K562 (cell line): Measurements from ENCODE around the gene CTBS. TPM values are rescaled to one million over a fixed set of nuclear protein-coding genes. Genes with fewer than 3 reads are reported as not detected.

ENCODE experiments used
- CBFB ChIP-seq: sonication (generic); formaldehyde crosslinking; IDR thresholded peaks from 2 replicates; pipeline ENCODE4 v1.4.0; 2020; ENCODE audit warnings: mild to moderate bottlenecking, missing genetic modification reagents
- CREB5 ChIP-seq: fragments of 250-450 bp; sonication (Bioruptor Pico); IDR thresholded peaks from 2 replicates; pipeline ENCODE4 v1.5.0; 2020; ENCODE audit warnings: mild to moderate bottlenecking
- E2F3 ChIP-seq: fragments of 250-450 bp; sonication (Bioruptor Pico); IDR thresholded peaks from 2 replicates; pipeline ENCODE4 v1.4.0; 2020; ENCODE audit warnings: mild to moderate bottlenecking
- EGR1 ChIP-seq: fragments of 450-650 bp; conservative IDR thresholded peaks from 2 replicates; pipeline ENCODE4 v1.6.1; 2017; ENCODE audit warnings: mild to moderate bottlenecking
- ELF1 ChIP-seq: fragments of 200-800 bp; sonication (Bioruptor generic); IDR thresholded peaks from 2 replicates; pipeline ENCODE4 v1.6.1; 2016; ENCODE audit warnings: missing genetic modification characterization, missing compliant biosample characterization
- JUND ChIP-seq, 2 experiments: IDR thresholded peaks; 2 replicates in 1 of 2; 3 replicates in 1 of 2; pipeline ENCODE4 v1.6.1; 2011; ENCODE audit warnings: borderline replicate concordance in 2 of 2, low read depth in 2 of 2, low read length in 2 of 2, improper control_type of control experiment in 1 of 2, missing biosample characterization in 1 of 2, missing genetic modification characterization in 1 of 2, missing genetic modification reagents in 1 of 2
- KDM1A ChIP-seq, 2 experiments: fragments of 450-650 bp; IDR thresholded peaks; 2 replicates each; pipeline ENCODE4 v1.6.1; 2016; ENCODE audit warnings: mild to moderate bottlenecking in 2 of 2
- MEIS2 ChIP-seq: fragments of 450-650 bp; IDR thresholded peaks from 2 replicates; pipeline ENCODE4 v1.6.1; 2014; ENCODE audit warnings: mild to moderate bottlenecking; ENCODE audit not compliant: partially characterized antibody
- MXI1 ChIP-seq: IDR thresholded peaks from 2 replicates; pipeline ENCODE4 v1.6.1; 2011; ENCODE audit warnings: low read depth, mild to moderate bottlenecking, improper control_type of control experiment, low read length
- NCOR1 ChIP-seq: fragments of 450-650 bp; IDR thresholded peaks from 2 replicates; pipeline ENCODE4 v1.6.1; 2016; ENCODE audit warnings: mild to moderate bottlenecking, moderate library complexity
- NFE2 ChIP-seq: IDR thresholded peaks from 2 replicates; pipeline ENCODE4 v1.6.1; 2014; ENCODE audit warnings: antibody characterized with exemption, low read depth
- PKNOX1 ChIP-seq: fragments of 450-650 bp; IDR thresholded peaks from 2 replicates; pipeline ENCODE4 v1.6.1; 2016
- RNF2 ChIP-seq: sonication (generic); IDR thresholded peaks from 2 replicates; pipeline ENCODE4 v1.6.1; 2016
- SOX6 ChIP-seq: fragments of 450-650 bp; IDR thresholded peaks from 2 replicates; pipeline ENCODE4 v1.6.1; 2014; ENCODE audit warnings: mild to moderate bottlenecking
- TAF7 ChIP-seq: fragments of 450-650 bp; IDR thresholded peaks from 2 replicates; pipeline ENCODE4 v1.6.1; 2016; ENCODE audit warnings: missing genetic modification characterization, missing compliant biosample characterization
- TBP ChIP-seq: optimal IDR thresholded peaks from 2 replicates; pipeline ENCODE3; 2011; ENCODE audit warnings: low read depth, low read length, improper control_type of control experiment
- TCF7 ChIP-seq: sonication (generic); IDR thresholded peaks from 2 replicates; pipeline ENCODE4 v1.6.1; 2016; ENCODE audit warnings: antibody characterized with exemption, borderline replicate concordance
- ZBTB12 ChIP-seq: fragments of 250-450 bp; sonication (Bioruptor Pico); IDR thresholded peaks from 2 replicates; pipeline ENCODE4 v1.4.0; 2020
- ZBTB17 ChIP-seq: fragments of 450-650 bp; formaldehyde crosslinking; IDR thresholded peaks from 2 replicates; pipeline ENCODE4 v1.4.0; 2020; ENCODE audit warnings: mild to moderate bottlenecking
- ZBTB43 ChIP-seq: sonication (generic); formaldehyde crosslinking; IDR thresholded peaks from 2 replicates; pipeline ENCODE4 v1.8.0; 2023; ENCODE audit warnings: mild to moderate bottlenecking, missing genetic modification reagents
- ZHX1 ChIP-seq: fragments of 150-350 bp; conservative IDR thresholded peaks from 2 replicates; pipeline ENCODE4 v1.6.1; 2014; ENCODE audit warnings: low read length
- polyA plus RNA-seq, 8 experiments: library from polyadenylated mRNA; depleted of rRNA in 4 of 8; stranded (reverse) in 5 of 8; unstranded in 3 of 8; fragments of >200 nt; fragmentation: Nextera tagmentation in 2 of 8; fragmentation: Illumina TruSeq in 1 of 8; extraction: Ambion mirVana in 2 of 8; extraction: Trizol in 1 of 8; gene quantifications; 2 replicates each; pipeline versions ENCODE4 v1.2.1 to v1.2.3, GENCODE V29; 2011 to 2014; ENCODE audit warnings: inconsistent platforms in 1 of 8, missing spikeins in 1 of 8
- total RNA-seq, 7 experiments: library from RNA; depleted of rRNA in 6 of 7; stranded (reverse); fragments of >200 nt in 6 of 7; fragmentation: Illumina TruSeq in 2 of 7; extraction: Trizol in 2 of 7; gene quantifications; 2 replicates each; pipeline versions ENCODE4 v1.2.1 to v1.2.3, GENCODE V29; 2011 to 2021; ENCODE audit warnings: low replicate concordance in 1 of 7

Gene CTBS
- total and polyA plus RNA-seq, 9 of the 15 experiments (the other 6 are each of a cell fraction or from before 2014, with no cell fraction given): 3.0 to 19.8 (median 9.9) TPM

GRCh38 chr1:84619383-84620102 lies 45.3 kb upstream of the CTBS start (continued):
- TF ChIP-seq PKNOX1 (peak; percentile 85), ZBTB43 (CRISPR knock-in tag) (no peak), CBFB (CRISPR knock-in tag) (no peak), MXI1 (no peak), TCF7 (no peak), CREB5 (no peak), TAF7 (tag) (no peak), ZBTB12 (CRISPR knock-in tag) (no peak), TBP (peak; percentile 15), ZHX1 (no peak), ZBTB17 (CRISPR knock-in tag) (no peak), E2F3 (no peak), JUND (IDR thresholded peaks at IDR 0.05; ENCODE audit: borderline replicate concordance, low read depth, low read length) (0 out of 2 replicates have a peak, but pooled peaks have one; percentile 1), JUND (tag; IDR thresholded peaks at IDR 0.05; ENCODE audit: borderline replicate concordance, low read depth, low read length) (peak; percentile 21; the same call in 1 of the 3 replicates), MEIS2 (peak; percentile 72), EGR1 (peak; percentile 79), KDM1A (IDR thresholded peaks at IDR 0.05) (peak; percentile 19 to 21; a peak in 2 of 4 replicates), RNF2 (no peak), SOX6 (peak; percentile 80), ELF1 (tag) (peak; percentile 72), NFE2 (0 out of 2 replicates have a peak, but pooled peaks have one; percentile 19), NCOR1 (no peak)
